Kidney epithelial cell (primary cell): ENCODE data around the gene PAX3. TPM values are rescaled to one million over a fixed set of nuclear protein-coding genes. Genes with fewer than 3 reads are reported as not detected.

Experiments used
- DNase-seq: peaks from one replicate; pipeline ENCODE4 v3.0.0-alpha.2; 2010; ENCODE audit warnings: low read depth
- H3K27me3 ChIP-seq: 2 replicates; pipeline ENCODE4 v1.6.0; 2011; ENCODE audit warnings: low read length; ENCODE audit not compliant: control insufficient read depth, insufficient read depth
- H3K36me3 ChIP-seq: 2 replicates; pipeline ENCODE4 v1.5.1; 2011; ENCODE audit warnings: low read length; ENCODE audit not compliant: control insufficient read depth, insufficient read depth
- H3K4me3 ChIP-seq: 2 replicates; pipeline ENCODE4 v1.5.1; 2011; ENCODE audit warnings: low read depth, mild to moderate bottlenecking, control low read depth, low read length
- CTCF ChIP-seq: IDR thresholded peaks from 2 replicates; pipeline ENCODE4 v1.5.1; 2011; ENCODE audit warnings: mild to moderate bottlenecking, moderate library complexity, low read length, control low read depth, inconsistent platforms; ENCODE audit not compliant: insufficient read depth, poor library complexity, severe bottlenecking
- total RNA-seq: library from RNA; depleted of rRNA; stranded (reverse); fragments of >200 nt; gene quantifications from 2 replicates; pipeline ENCODE4 v1.2.3, GENCODE V29; 2015

The PAX3 gene
- total RNA-seq, 1 donor from 2014 or later: not detected

GRCh38 chr2:222217712-222218111 is 81.1 kb downstream of the PAX3 start:
- no peak for DNase-seq
- H3K27me3 ChIP-seq: no peaks in the 10 kb centered on the region
- H3K36me3 ChIP-seq: no peaks in the 10 kb centered on the region
- TF ChIP-seq CTCF: no peak
- H3K4me3 ChIP-seq: no peak overlapping the region

- Histone ChIP-seq H3K27me3 (no peaks in the 10 kb centered on the region), H3K4me3 (no peak overlapping the region), H3K36me3 (no peaks in the 10 kb centered on the region)
- no peak for TF ChIP-seq CTCF
- no peak for DNase-seq
Observed at GRCh38 chr2:222214885-222215284, 83.9 kb downstream of the PAX3 start.

GRCh38 chr2:222213049-222213448 is 85.7 kb downstream of the PAX3 start:
- no peak for DNase-seq
- no peak for TF ChIP-seq CTCF
- no peaks in the 10 kb centered on the region for H3K27me3 ChIP-seq
- H3K36me3 ChIP-seq: no peaks in the 10 kb centered on the region
- H3K4me3 ChIP-seq: no peak overlapping the region

GRCh38 chr2:222212571-222212970 is 86.2 kb downstream of the PAX3 start:
- Histone ChIP-seq H3K36me3 (no peaks in the 10 kb centered on the region), H3K27me3 (no peaks in the 10 kb centered on the region), H3K4me3 (no peak overlapping the region)
- DNase-seq: no peak
- TF ChIP-seq CTCF: no peak

- H3K27me3 ChIP-seq: no peaks in the 10 kb centered on the region
- no peak for DNase-seq
- H3K4me3 ChIP-seq: no peak overlapping the region
- no peak for TF ChIP-seq CTCF
- no peaks in the 10 kb centered on the region for H3K36me3 ChIP-seq
Observed at GRCh38 chr2:222208010-222208690, 90.6 kb downstream of the PAX3 start.

GRCh38 chr2:222205136-222205535 is 93.7 kb downstream of the PAX3 start:
- no peak for DNase-seq
- H3K27me3 ChIP-seq: peaks cover 5% of the 10 kb centered on the region
- no peak overlapping the region for H3K4me3 ChIP-seq
- TF ChIP-seq CTCF: no peak
- H3K36me3 ChIP-seq: no peaks in the 10 kb centered on the region
